Uterus (tissue), 4 donors: ENCODE results near the gene MYBPC3. TPM values are rescaled to one million over a fixed set of nuclear protein-coding genes. Genes with fewer than 3 reads are reported as not detected.

ENCODE experiments used
- DNase-seq, 2 donors: peaks; one replicate each; pipeline ENCODE4 v3.0.0-alpha.2; 2019 to 2020
- H3K27ac ChIP-seq, 2 donors: fragments of 200-600 bp; sonication (generic); 1 replicate in 1 of 2; 2 replicates in 1 of 2; pipeline ENCODE4 v1.5.1; 2016 to 2018
- H3K27me3 ChIP-seq, 2 donors: fragments of 200-600 bp; sonication (generic); one replicate each; pipeline ENCODE4 v1.5.1; 2018 to 2019; ENCODE audit warnings: control low read depth in 1 of 2
- H3K36me3 ChIP-seq, 2 donors: fragments of 200-600 bp; sonication (generic); one replicate each; pipeline ENCODE4 v1.5.1; 2019; ENCODE audit warnings: control low read depth in 1 of 2
- H3K4me1 ChIP-seq, 2 donors: fragments of 200-600 bp; sonication (generic); one replicate each; pipeline ENCODE4 v1.5.1; 2018 to 2019; ENCODE audit warnings: control low read depth in 1 of 2
- H3K4me3 ChIP-seq, 2 donors: fragments of 200-600 bp; sonication (generic); 1 replicate in 1 of 2; 2 replicates in 1 of 2; pipeline ENCODE4 v1.5.1; 2018 to 2019; ENCODE audit warnings: mild to moderate bottlenecking in 1 of 2
- H3K9me3 ChIP-seq, 2 donors: fragments of 200-600 bp; sonication (generic); one replicate each; pipeline ENCODE4 v1.5.1; 2019; ENCODE audit warnings: control low read depth in 1 of 2
- CTCF ChIP-seq, 4 experiments: fragments of 200-600 bp in 2 of 4; fragments of 450-650 bp in 2 of 4; sonication (generic) in 2 of 4; IDR thresholded peaks; one replicate each; pipeline ENCODE4 v1.5.1; 2016 to 2019; ENCODE audit warnings: antibody characterized with exemption in 4 of 4, mild to moderate bottlenecking in 2 of 4, moderate library complexity in 1 of 4
- POLR2A ChIP-seq, 2 donors: fragments of 450-650 bp; IDR thresholded peaks; one replicate each; pipeline ENCODE4 v1.6.1; 2016; ENCODE audit warnings: antibody characterized with exemption in 2 of 2, mild to moderate bottlenecking in 1 of 2, moderate library complexity in 1 of 2
- intact Hi-C: fragments of 100-400 bp; cut with DNase I; formaldehyde crosslinking; loops from one replicate; pipeline ENCODE4 v1.15.1; 2023; ENCODE audit warnings: low total_unique reads
- total RNA-seq, 4 donors: library from RNA; depleted of rRNA in 3 of 4; stranded (reverse); fragments of >200 nt in 3 of 4; gene quantifications; one replicate each; pipeline versions ENCODE4 v1.1.0 to v1.2.4, GENCODE V29; 2014 to 2023
- donor health status: DM: yes; HTN: yes; CAD: no.

Gene MYBPC3
- total RNA-seq, 4 donors from 2014 or later = 0.09 to 0.14 TPM; not detected in 2

DNA sequence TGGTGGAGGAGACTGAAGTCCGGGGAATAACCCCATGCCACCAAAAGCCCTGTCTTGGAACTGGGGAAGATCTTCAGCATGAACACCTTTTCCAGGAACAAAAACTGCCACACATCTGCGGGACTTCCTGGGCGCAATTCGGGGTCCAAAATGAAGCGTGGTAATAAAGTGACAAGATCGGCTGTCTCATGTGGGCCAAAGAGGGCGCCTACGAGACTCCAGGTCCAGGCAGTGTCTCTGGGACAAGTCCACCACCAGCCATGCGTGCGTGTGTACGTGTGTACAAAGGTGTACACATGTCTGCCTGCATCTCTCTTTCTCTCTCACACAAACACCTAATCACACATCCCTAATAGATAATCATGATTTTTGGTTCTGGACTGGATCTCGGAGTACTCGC, 8.9 kb upstream of the MYBPC3 start:
- DNase-seq = no peak
- Histone ChIP-seq H3K9me3 (no peaks in the 10 kb centered on the region), H3K27ac (no peak overlapping the region), H3K27me3 (no peaks in the 10 kb centered on the region), H3K4me3 (no peak overlapping the region), H3K36me3 (no peaks in the 10 kb centered on the region), H3K4me1 (no peaks in the 10 kb centered on the region)
- TF ChIP-seq POLR2A (IDR thresholded peaks at IDR 0.05) (no peak), CTCF (IDR thresholded peaks at IDR 0.05) (no peak)
- intact Hi-C loops = no loop called here

DNA sequence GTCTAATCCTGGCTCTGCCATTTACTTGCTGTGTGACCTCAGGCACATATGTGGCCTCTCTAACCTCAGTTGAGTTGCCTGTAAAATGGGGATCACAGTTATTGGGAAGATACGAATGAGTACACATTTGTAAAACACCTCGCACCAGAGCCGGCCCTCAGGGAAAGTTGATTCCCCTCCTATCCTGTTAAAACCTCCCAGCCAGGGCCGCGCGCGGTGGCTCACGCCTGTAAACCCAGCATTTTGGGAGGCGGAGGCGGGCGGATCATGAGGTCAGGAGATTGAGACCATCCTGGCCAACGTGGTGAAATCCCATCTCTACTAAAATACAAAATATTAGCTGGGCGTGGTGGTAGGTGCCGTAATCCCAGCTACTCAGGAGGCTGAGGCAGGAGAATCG, 7.8 kb upstream of the MYBPC3 start:
- intact Hi-C loops = no loop called here
- no peak for DNase-seq

DNA sequence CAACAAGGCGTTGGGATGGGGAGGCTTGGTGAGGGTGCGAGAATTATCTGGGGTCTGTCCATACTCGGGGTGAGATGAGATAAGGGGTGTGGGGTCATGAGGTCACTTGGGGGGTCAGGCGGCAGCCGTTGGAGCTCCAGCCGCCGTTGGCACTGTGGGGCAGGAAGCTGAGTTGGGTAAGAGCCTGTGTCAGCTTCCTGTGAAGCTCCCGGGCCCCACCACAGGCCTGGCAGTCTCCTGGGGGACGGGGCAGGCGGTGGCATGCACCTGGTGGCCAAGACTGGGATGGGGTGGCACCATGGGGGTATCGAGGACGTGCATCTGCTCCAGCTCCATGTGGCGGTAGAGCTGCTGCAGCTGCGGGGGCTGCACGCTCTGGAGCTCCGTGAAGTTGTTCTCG, 7.1 kb upstream of the MYBPC3 start:
- intact Hi-C loops = no loop called here
- no peak overlapping the region for H3K4me3 ChIP-seq
- H3K27ac ChIP-seq = no peak overlapping the region
- no peaks in the 10 kb centered on the region for H3K27me3 ChIP-seq
- no peaks in the 10 kb centered on the region for H3K9me3 ChIP-seq
- TF ChIP-seq CTCF (IDR thresholded peaks at IDR 0.05) (no peak), POLR2A (IDR thresholded peaks at IDR 0.05) (no peak)
- no peaks in the 10 kb centered on the region for H3K4me1 ChIP-seq
- H3K36me3 ChIP-seq = no peaks in the 10 kb centered on the region
- no peak for DNase-seq

More for the DNA sequence above, 7.8 kb upstream of the MYBPC3 start:
- Histone ChIP-seq H3K27ac (no peak overlapping the region), H3K36me3 (no peaks in the 10 kb centered on the region), H3K9me3 (no peaks in the 10 kb centered on the region), H3K4me1 (no peaks in the 10 kb centered on the region), H3K27me3 (no peaks in the 10 kb centered on the region), H3K4me3 (no peak overlapping the region)
- TF ChIP-seq POLR2A (IDR thresholded peaks at IDR 0.05) (no peak), CTCF (IDR thresholded peaks at IDR 0.05) (no peak)

DNA sequence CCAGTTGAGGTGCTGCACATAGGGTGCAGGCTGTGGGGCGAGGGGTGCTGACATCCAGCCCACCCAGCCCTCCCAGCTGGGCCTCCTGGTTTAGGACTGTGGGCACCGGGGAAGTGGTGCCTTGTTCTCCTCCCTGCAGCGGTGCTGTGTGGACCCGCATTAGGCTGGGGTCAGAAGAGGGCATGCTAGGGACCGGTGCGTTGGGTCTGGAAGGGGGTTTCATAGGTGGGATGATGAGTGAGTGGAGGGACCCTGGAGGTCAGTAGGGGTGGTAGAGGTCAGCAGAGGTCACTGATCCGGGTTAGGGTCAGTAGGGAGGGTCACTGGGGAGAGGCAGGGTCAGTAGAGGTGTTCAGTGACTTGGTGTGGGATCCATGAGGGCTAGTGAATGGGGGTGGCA, 6.7 kb upstream of the MYBPC3 start:
- Histone ChIP-seq H3K27ac (no peak overlapping the region), H3K27me3 (no peaks in the 10 kb centered on the region), H3K36me3 (no peaks in the 10 kb centered on the region), H3K9me3 (no peaks in the 10 kb centered on the region), H3K4me1 (no peaks in the 10 kb centered on the region), H3K4me3 (no peak overlapping the region)
- no peak for DNase-seq
- no peak for TF ChIP-seq POLR2A (IDR thresholded peaks at IDR 0.05)
- no peak for TF ChIP-seq CTCF (IDR thresholded peaks at IDR 0.05)
- intact Hi-C loops = no loop called here

DNA sequence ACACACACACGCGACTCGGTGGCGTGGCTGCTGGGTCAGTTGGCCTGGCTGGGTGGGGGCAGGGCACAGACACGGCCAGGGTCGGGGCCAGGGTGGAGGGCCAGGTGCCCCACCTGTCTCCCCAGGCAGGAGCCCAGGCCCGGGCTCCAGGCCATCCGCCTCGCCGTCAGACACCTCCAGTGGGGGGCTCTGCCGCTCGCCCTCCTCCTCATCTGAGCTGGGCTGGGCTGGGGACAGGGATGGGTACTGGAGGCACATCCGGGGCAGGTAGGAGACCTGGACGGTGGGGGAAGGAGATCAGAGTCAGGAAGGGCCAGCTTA, 6.2 kb upstream of the MYBPC3 start:
- no peak overlapping the region for H3K4me3 ChIP-seq
- TF ChIP-seq POLR2A (IDR thresholded peaks at IDR 0.05) (no peak), CTCF (IDR thresholded peaks at IDR 0.05) (no peak)
- DNase-seq = no peak
- no peaks in the 10 kb centered on the region for H3K4me1 ChIP-seq
- intact Hi-C loops = no loop called here
- H3K9me3 ChIP-seq = no peaks in the 10 kb centered on the region
- H3K27me3 ChIP-seq = no peaks in the 10 kb centered on the region
- H3K36me3 ChIP-seq = no peaks in the 10 kb centered on the region
- H3K27ac ChIP-seq = no peak overlapping the region
